Right ventricle myocardium inferior (tissue), 1 donor: Measurements from ENCODE around the gene EVX2. TPM values are rescaled to one million over a fixed set of nuclear protein-coding genes. Genes with fewer than 3 reads are reported as not detected.

Experiments used
- ATAC-seq: fragments of 200-7000 bp; cut with Tn5 transposase; one replicate; pipeline ENCODE4 v1.9.1; 2020; ENCODE audit warnings: mild to moderate bottlenecking, moderate library complexity
- DNase-seq: peaks from one replicate; pipeline ENCODE4 v3.0.0; 2021; ENCODE audit errors: missing footprints
- intact Hi-C: fragments of 100-400 bp; cut with DNase I; formaldehyde crosslinking; loops from one replicate; pipeline ENCODE4 v1.11.0; 2022
- total RNA-seq: library from RNA; stranded (reverse); fragmentation: NEBNext Ultra II Directional; extraction: Animal tissue kit (Norgen Biotek cat#: 25700); gene quantifications from one replicate; pipeline ENCODE4 v1.2.1, GENCODE V29; 2021
- donor health status: DM: no; HTN: yes; CAD: no; lungs with severe emphysema.

Gene EVX2
- total RNA-seq, 1 donor from 2014 or later: not detected

- no peak for ATAC-seq
- no peak for DNase-seq
- intact Hi-C loops: loop anchor here (10.0 kb wide), 1 partner anchor 845 kb away; no protein-coding TSS in a partner anchor
Observed at GRCh38 chr2:176099728-176100546, 16.2 kb upstream of the EVX2 start, which contains the start of gene HOXD12. Gene HOXD12, plus strand, starts transcription at chr2:176099795. Its CDS starts 7 bp downstream, at chr2:176099802.

- ATAC-seq: no peak
- no peak for DNase-seq
- intact Hi-C loops: loop anchor here (10.0 kb wide), 1 partner anchor 844 kb away; no protein-coding TSS in a partner anchor
Observed at GRCh38 chr2:176099159-176099727, 15.5 kb upstream of the EVX2 start.

- intact Hi-C loops: loop anchor here (10.0 kb wide), 1 partner anchor 844 kb away; no protein-coding TSS in a partner anchor
Observed at GRCh38 chr2:176098366-176099158, 14.8 kb upstream of the EVX2 start.

GRCh38 chr2:176097820-176098365 is 14.1 kb upstream of the EVX2 start:
- intact Hi-C loops: loop anchor here (2.0 to 10.0 kb wide), 2 partner anchors 731 to 843 kb away; no protein-coding TSS in a partner anchor
- ATAC-seq (no peak), DNase-seq (no peak)

More at GRCh38 chr2:176098366-176099158, 14.8 kb upstream of the EVX2 start:
- ATAC-seq (no peak), DNase-seq (no peak)

GRCh38 chr2:176096986-176097819 is 13.4 kb upstream of the EVX2 start:
- ATAC-seq (peak; percentile 77), DNase-seq (peak; percentile 82)
- intact Hi-C loops: loop anchor here (2.0 to 10.0 kb wide), 2 partner anchors 730 to 842 kb away; no protein-coding TSS in a partner anchor

- intact Hi-C loops: loop anchor here (2.0 to 10.0 kb wide), 2 partner anchors 730 to 842 kb away; no protein-coding TSS in a partner anchor
- ATAC-seq (no peak), DNase-seq (no peak)
Observed at GRCh38 chr2:176096243-176096985, 12.7 kb upstream of the EVX2 start.

GRCh38 chr2:176095421-176095820 is 11.7 kb upstream of the EVX2 start:
- no peak for DNase-seq
- intact Hi-C loops: loop anchor here (10.0 kb wide), 1 partner anchor 841 kb away; no protein-coding TSS in a partner anchor
- ATAC-seq: no peak

- no peak for DNase-seq
- intact Hi-C loops: loop anchor here (10.0 kb wide), 1 partner anchor 840 kb away; no protein-coding TSS in a partner anchor
- ATAC-seq: no peak
Observed at GRCh38 chr2:176094349-176094748, 10.6 kb upstream of the EVX2 start.

- intact Hi-C loops: loop anchor here (10.0 kb wide), 1 partner anchor 839 kb away; no protein-coding TSS in a partner anchor
- ATAC-seq: no peak
- DNase-seq: no peak
Observed at GRCh38 chr2:176093898-176094249, 10.1 kb upstream of the EVX2 start.

- no peak for ATAC-seq
Observed at GRCh38 chr2:176093145-176093897, 9.6 kb upstream of the EVX2 start.

GRCh38 chr2:176092270-176093144 is 8.7 kb upstream of the EVX2 start, which contains the start of gene HOXD13:
Gene HOXD13, plus strand, starts transcription at chr2:176092721. Its CDS starts 170 bp downstream, at chr2:176092891.
- intact Hi-C loops: loop anchor here (10.0 kb wide), 1 partner anchor 838 kb away; no protein-coding TSS in a partner anchor
- no peak for DNase-seq
- no peak for ATAC-seq

More at GRCh38 chr2:176093145-176093897, 9.6 kb upstream of the EVX2 start:
- intact Hi-C loops: loop anchor here (10.0 kb wide), 1 partner anchor 839 kb away; no protein-coding TSS in a partner anchor
- DNase-seq: no peak

GRCh38 chr2:176091329-176092258 is 7.8 kb upstream of the EVX2 start:
- ATAC-seq (no peak), DNase-seq (no peak)
- intact Hi-C loops: loop anchor here (10.0 kb wide), 1 partner anchor 837 kb away; no protein-coding TSS in a partner anchor

- DNase-seq: no peak
- ATAC-seq: no peak
- intact Hi-C loops: loop anchor here (10.0 kb wide), 1 partner anchor 836 kb away; no protein-coding TSS in a partner anchor
Observed at GRCh38 chr2:176090862-176091261, 7.1 kb upstream of the EVX2 start.

- ATAC-seq (no peak), DNase-seq (no peak)
- intact Hi-C loops: loop anchor here (5.0 to 10.0 kb wide), 2 partner anchors 673 to 835 kb away; no protein-coding TSS in a partner anchor
Observed at GRCh38 chr2:176089843-176090395, 6.2 kb upstream of the EVX2 start.
